Esophagus muscularis mucosa (tissue), 4 donors: ENCODE results near the gene TMED5. TPM values are rescaled to one million over a fixed set of nuclear protein-coding genes. Genes with fewer than 3 reads are reported as not detected.
A peak's percentile ranks its signal among the peaks of the same experiment; 100 is the strongest.
"Not testable (repeated sequence)": the region's sequence is repeated elsewhere in the genome, so short reads cannot be mapped to it uniquely, and the experiment has no call there.

ENCODE experiments used
- DNase-seq: peaks from one replicate; pipeline ENCODE4 v3.0.0-alpha.2; 2017; ENCODE audit errors: extremely low spot score
- H3K27ac ChIP-seq, 4 donors: fragments of 200-600 bp; sonication (generic); replicated peaks in 1 of 4; 1 replicate in 3 of 4; 2 replicates in 1 of 4; pipeline ENCODE4 v1.5.1; 2016 to 2019; ENCODE audit warnings: mild to moderate bottlenecking in 1 of 4
- H3K27me3 ChIP-seq, 4 donors: fragments of 200-600 bp; sonication (generic); one replicate each; pipeline versions ENCODE4 v1.5.1 to v1.6.0; 2016 to 2019
- H3K36me3 ChIP-seq, 4 donors: fragments of 200-600 bp; sonication (generic); one replicate each; pipeline ENCODE4 v1.5.1; 2016 to 2019
- H3K4me1 ChIP-seq, 4 donors: fragments of 200-600 bp; sonication (generic); one replicate each; pipeline ENCODE4 v1.5.1; 2016 to 2019
- H3K4me3 ChIP-seq, 4 donors: fragments of 200-600 bp; sonication (generic); 1 replicate in 2 of 4; 2 replicates in 2 of 4; pipeline ENCODE4 v1.5.1; 2016 to 2019; ENCODE audit warnings: mild to moderate bottlenecking in 4 of 4, moderate library complexity in 1 of 4
- H3K9me3 ChIP-seq, 4 donors: fragments of 200-600 bp; sonication (generic); 1 replicate in 3 of 4; 2 replicates in 1 of 4; pipeline ENCODE4 v1.5.1; 2016 to 2019
- EP300 ChIP-seq: sonication (generic); formaldehyde crosslinking; IDR thresholded peaks from one replicate; pipeline ENCODE4 v1.6.1; 2017; ENCODE audit warnings: antibody characterized with exemption
- POLR2A ChIP-seq: fragments of 450-650 bp; IDR thresholded peaks from one replicate; pipeline ENCODE4 v1.6.1; 2017; ENCODE audit warnings: antibody characterized with exemption, moderate library complexity, mild to moderate bottlenecking, low read depth
- POLR2AphosphoS5 ChIP-seq, 2 donors: sonication (generic); formaldehyde crosslinking; IDR thresholded peaks; one replicate each; pipeline ENCODE4 v1.6.1; 2017; ENCODE audit warnings: antibody characterized with exemption in 2 of 2
- WGBS: methylation state at CpG from one replicate; pipeline ENCODE4 v1.1.5; 2018; 5-methylcytosine and 5-hydroxymethylcytosine counted together
- intact Hi-C: fragments of 100-400 bp; cut with DNase I; formaldehyde crosslinking; loops from one replicate; pipeline ENCODE4 v1.15.1; 2023
- total RNA-seq, 4 donors: library from RNA; depleted of rRNA; stranded (reverse); fragments of >200 nt; gene quantifications; one replicate each; pipeline versions ENCODE4 v1.1.0 to v1.2.1, GENCODE V29; 2016
- TF ChIP-seq, protein P1 (sequence below), 3 experiments: fragments of 200-600 bp in 2 of 3; fragments of 450-650 bp in 1 of 3; sonication (generic) in 2 of 3; IDR thresholded peaks; one replicate each; pipeline ENCODE4 v1.5.1; 2017 to 2019; ENCODE audit warnings: antibody characterized with exemption in 3 of 3, mild to moderate bottlenecking in 2 of 3, moderate library complexity in 1 of 3

TMED5 gene
- 10 to 100 TPM; 45.7 to 72.6 (median 59.2) TPM for total RNA-seq

DNA sequence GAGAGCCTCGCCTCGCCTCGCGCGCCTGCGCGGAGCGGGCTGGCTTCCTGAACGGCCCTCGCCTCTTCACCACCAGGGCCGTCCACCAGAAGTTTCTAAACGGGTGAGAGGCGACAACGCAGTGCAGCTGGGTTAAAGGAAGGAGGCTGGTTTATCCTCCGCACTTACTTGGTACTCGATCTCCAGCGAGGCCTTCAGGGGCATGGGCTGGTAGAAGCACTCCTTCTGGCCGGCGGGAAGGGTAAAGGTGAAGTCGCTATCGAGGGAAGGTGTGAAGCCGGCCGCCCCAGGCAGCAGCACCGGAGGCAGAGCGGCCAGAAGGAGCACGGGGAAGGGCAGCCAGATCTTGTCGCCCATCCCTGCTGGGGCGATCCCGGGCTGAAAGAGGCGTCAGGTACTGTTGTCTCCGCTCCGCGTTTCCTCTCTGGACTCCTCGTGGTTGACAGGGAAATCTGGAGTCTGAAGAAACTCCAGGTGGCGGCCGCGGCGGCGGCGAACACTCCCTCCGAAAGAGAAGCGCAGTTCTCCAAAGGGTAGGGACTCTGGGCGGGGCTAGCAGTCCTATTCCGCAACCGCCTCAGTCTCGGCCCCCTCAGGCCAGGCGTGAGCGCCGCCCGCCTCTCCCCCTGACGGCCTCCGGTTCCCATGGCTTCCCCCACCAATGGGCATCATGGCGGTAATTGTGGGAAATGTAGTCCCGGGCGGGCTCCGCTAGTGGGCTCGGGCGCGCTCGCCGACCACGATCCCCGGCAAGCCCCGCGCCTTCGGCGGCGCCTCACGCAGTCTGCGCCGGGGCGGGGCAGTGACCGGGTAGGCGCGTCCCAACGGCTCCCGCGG lies at the start of gene TMED5:
Gene TMED5 (minus strand): TSS at position 528 of the 837 bp plus-strand sequence. CDS start 171 bp downstream, at position 357.
- intact Hi-C loops, result loop anchor here (5.0 to 10.0 kb wide), 2 partner anchors 98 to 165 kb away; partner anchors contain the start of gene DR1

DNA sequence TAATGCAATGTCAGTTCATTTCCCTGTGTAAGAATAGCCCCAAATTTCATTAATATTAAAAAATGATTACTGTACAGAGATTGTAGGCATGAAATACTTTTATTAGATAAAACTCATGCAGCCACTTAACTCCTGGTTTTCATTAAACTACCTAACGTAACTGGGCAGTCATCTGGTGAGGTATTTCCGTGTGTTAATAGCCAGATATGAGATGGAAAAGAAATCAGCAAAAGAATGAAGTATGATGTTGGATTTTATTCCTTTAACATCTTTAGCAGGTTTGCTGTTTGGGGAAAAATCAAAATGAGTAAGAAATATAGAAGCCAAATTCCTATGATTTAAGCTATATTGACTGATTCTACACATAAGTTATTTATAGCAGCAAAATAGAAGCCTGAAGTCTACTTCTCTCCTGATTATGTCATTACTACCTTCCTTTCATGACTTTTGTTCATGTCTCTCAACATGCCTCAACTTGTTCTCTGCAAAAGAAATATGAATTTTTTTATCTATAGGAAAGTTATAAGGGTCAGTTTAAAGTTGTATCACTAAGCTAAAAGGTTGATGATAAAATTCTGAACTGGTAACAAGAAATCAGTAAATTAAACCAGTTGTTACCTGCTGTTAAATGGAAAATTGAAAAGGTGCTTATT lies 42.9 kb upstream of the TMED5 start:
- Histone ChIP-seq H3K4me3 (no peak overlapping the region), H3K9me3 (no peaks in the 10 kb centered on the region), H3K36me3 (no peaks in the 10 kb centered on the region), H3K27ac (no peak overlapping the region), H3K4me1 (no peaks in the 10 kb centered on the region), H3K27me3 (no peaks in the 10 kb centered on the region)
- no peak for DNase-seq
- WGBS, result 93% methylated on average over 2 of the region's 2 CpGs
- intact Hi-C loops, result no loop called here
- TF ChIP-seq POLR2A (no peak), POLR2AphosphoS5 (IDR thresholded peaks at IDR 0.05) (no peak)
- TF ChIP-seq, protein P1, sequence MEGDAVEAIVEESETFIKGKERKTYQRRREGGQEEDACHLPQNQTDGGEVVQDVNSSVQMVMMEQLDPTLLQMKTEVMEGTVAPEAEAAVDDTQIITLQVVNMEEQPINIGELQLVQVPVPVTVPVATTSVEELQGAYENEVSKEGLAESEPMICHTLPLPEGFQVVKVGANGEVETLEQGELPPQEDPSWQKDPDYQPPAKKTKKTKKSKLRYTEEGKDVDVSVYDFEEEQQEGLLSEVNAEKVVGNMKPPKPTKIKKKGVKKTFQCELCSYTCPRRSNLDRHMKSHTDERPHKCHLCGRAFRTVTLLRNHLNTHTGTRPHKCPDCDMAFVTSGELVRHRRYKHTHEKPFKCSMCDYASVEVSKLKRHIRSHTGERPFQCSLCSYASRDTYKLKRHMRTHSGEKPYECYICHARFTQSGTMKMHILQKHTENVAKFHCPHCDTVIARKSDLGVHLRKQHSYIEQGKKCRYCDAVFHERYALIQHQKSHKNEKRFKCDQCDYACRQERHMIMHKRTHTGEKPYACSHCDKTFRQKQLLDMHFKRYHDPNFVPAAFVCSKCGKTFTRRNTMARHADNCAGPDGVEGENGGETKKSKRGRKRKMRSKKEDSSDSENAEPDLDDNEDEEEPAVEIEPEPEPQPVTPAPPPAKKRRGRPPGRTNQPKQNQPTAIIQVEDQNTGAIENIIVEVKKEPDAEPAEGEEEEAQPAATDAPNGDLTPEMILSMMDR (IDR thresholded peaks at IDR 0.05), result no peak

More for the DNA sequence above, at the start of gene TMED5:
- peaks cover 18 to 47% (median 41%) of the 10 kb centered on the region in 4 donors for H3K4me1 ChIP-seq
- no peaks in the 10 kb centered on the region for H3K27me3 ChIP-seq
- WGBS, result under 1% methylated on average over 23 of the region's 78 CpGs
- peak; percentile 99 for DNase-seq
- peaks cover 0 to 4% (median 0%) of the 10 kb centered on the region in 4 donors for H3K36me3 ChIP-seq
- peak within 1 kb of the TSS; percentile 72 to 93 (median 87) for H3K4me3 ChIP-seq
- H3K27ac ChIP-seq, result peak within 1 kb of the TSS; percentile 95 to 100 (median 100)
- TF ChIP-seq POLR2A, result peak; percentile 87
- peak; percentile 88 to 99 for TF ChIP-seq POLR2AphosphoS5 (IDR thresholded peaks at IDR 0.05)
- TF ChIP-seq EP300, result no peak
- TF ChIP-seq, protein P1 (IDR thresholded peaks at IDR 0.05), result peak in 2 of 3 experiments; percentile 37 to 38
- H3K9me3 ChIP-seq, result no peaks in the 10 kb centered on the region

DNA sequence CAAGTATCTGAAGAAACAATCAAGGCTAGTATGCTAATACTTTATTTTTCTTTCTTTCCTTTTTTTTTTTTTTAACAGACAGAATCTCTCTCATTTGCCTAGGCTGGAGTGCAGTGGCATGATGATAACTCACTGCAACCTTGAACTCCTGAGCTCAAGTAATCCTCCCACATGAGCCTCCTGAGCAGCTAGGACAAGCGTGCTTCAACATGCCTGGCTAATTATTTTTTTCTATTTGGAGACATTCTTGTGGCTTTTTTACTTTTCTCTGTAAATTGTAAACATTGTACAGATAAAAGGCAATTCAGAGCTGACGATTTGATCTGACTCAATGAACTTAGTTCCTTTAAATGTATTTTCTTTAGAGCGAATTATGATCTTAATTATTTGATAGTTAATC lies 41.7 kb upstream of the TMED5 start:
- intact Hi-C loops, result no loop called here

DNA sequence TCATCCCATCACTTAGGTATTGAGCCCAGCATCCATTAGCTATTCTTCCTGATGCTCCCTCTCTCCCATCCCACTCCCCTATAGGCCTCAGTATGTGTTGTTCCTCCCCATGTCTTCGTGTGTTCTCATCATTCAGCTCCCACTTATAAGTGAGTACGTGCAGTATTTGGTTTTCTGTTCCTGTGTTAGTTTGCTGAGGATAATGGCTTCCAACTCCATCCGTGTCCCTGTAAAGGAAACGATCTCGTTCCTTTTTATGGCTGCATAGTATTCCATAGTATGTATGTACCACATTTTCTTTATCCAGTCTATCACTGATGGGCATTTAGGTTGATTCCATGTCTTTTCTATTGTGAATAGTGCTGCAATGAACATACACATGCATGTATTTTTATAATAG lies 40.5 kb upstream of the TMED5 start:
- H3K27me3 ChIP-seq, DNase-seq, intact Hi-C loops, H3K4me3 ChIP-seq, H3K4me1 ChIP-seq, H3K27ac ChIP-seq, H3K36me3 ChIP-seq, H3K9me3 ChIP-seq: not testable (repeated sequence)
- 99% methylated on average over 5 of the region's 5 CpGs for WGBS

More for the DNA sequence above, 41.7 kb upstream of the TMED5 start:
- Histone ChIP-seq H3K27ac (no peak overlapping the region), H3K27me3 (no peaks in the 10 kb centered on the region), H3K4me1 (no peaks in the 10 kb centered on the region), H3K4me3 (no peak overlapping the region), H3K36me3 (peaks cover 0 to 5% (median 0%) of the 10 kb centered on the region in 4 donors), H3K9me3 (no peaks in the 10 kb centered on the region)
- 96% methylated on average over 3 of the region's 3 CpGs for WGBS
- TF ChIP-seq EP300, result no peak
- TF ChIP-seq, protein P1 (IDR thresholded peaks at IDR 0.05), result no peak
- TF ChIP-seq POLR2AphosphoS5 (IDR thresholded peaks at IDR 0.05), result no peak
- TF ChIP-seq POLR2A, result no peak
- no peak for DNase-seq

DNA sequence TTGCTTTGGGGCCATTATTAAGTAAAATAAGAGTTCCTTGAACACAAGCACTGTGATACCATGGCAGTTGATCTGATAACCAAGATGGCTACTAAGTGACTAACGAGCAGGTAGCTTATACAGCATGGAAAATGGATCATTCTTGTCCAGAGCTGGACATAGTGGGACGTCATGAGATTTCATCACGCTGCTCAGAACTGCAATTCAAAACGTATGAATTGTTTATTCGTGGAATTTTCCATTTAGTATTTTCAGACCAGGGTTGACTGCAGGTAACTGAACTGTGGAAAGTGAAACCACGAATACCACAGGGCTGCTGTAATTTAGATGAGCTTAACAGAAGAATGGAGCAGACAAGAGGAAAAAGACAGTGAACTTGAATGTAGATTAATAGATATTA lies 39.2 kb upstream of the TMED5 start:
- Histone ChIP-seq H3K4me3 (no peak overlapping the region), H3K36me3 (peaks cover 0 to 5% (median 0%) of the 10 kb centered on the region in 4 donors), H3K9me3 (no peaks in the 10 kb centered on the region), H3K4me1 (no peaks in the 10 kb centered on the region), H3K27ac (no peak overlapping the region), H3K27me3 (no peaks in the 10 kb centered on the region)
- no peak for DNase-seq
- TF ChIP-seq POLR2A (no peak), EP300 (no peak), POLR2AphosphoS5 (IDR thresholded peaks at IDR 0.05) (no peak)
- TF ChIP-seq, protein P1 (IDR thresholded peaks at IDR 0.05), result no peak
- intact Hi-C loops, result no loop called here
- 90% methylated on average over 6 of the region's 6 CpGs for WGBS
